Measurements from ENCODE around the gene BEAN1.
"Not testable (repeated sequence)": the region's sequence is repeated elsewhere in the genome, so short reads cannot be mapped to it uniquely, and the experiment has no call there.

The BEAN1 gene

DNA sequence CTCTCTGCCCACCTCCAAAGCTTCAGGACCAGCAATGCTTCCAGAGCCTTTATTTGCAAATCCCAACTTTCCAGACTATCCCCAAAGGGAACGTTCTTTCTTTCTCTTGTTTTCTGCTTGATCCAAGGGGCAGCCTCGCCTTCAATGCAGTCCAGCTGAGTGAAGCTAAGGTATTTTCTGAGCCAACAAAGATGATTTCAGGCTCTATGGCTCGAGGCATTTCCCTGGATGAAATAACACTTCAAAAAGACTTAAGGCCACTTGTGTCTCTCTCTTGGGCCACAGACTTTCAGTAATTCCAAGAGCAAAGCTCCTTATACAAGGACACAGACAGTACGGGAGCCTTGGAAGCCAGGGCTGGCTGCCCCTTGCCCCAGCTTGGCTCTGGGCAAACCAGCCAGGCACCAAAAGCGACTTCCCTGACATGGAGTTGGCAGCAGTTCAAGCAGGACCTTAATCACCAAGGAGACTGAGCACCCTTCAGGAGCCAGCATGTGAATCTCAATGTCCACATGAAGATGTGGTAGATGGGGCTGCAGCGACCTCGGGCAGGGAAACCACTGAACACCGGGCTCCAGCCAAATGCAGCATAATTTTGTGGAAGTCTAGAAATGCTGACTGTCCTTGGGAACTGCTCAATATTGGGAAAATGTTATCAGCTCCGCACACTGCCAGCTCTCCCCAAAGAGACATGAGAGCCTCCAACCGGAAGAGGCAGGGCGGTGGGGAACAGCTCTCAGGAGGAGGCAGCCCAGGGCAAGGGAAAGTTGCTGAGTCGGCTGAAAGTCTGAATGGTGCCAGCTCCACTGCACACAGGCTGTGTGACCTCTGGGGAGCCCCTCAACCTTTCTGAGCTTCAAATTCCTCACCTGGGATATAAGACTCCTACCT lies 83.9 kb downstream of the BEAN1 start:
- no peak for DNase-seq

DNA sequence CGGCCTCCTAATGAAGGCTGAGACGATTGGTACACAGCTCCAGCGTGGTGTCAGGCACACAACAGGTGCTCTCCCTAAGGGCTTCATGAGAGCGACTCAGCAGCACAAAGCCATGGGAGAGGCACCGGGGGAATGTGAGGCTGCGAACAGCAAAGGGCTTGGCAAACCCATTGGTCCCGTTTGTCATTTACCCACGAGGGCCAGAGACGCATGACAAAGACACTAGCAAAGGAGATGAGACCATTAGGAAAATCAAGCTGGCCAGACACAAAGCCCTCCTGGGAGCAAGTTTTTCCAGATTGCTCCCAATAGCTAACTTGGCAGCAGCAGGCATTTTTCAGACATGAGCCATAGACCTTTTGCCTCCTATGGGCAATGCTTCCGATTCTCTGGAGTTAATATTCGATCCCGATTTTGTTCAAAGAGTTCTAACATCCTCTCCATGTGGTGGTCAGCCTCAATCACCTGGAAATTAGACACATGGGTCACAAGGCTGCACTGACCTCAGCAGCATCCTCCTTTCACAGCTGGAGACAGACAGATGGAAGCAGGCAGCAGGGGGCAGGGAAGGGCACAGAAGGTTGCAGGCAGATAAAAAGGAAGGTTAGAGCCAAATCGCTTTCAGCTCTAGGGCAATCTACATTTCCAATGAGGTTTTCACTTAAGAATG lies 84.6 kb downstream of the BEAN1 start:
- no peak for DNase-seq

DNA sequence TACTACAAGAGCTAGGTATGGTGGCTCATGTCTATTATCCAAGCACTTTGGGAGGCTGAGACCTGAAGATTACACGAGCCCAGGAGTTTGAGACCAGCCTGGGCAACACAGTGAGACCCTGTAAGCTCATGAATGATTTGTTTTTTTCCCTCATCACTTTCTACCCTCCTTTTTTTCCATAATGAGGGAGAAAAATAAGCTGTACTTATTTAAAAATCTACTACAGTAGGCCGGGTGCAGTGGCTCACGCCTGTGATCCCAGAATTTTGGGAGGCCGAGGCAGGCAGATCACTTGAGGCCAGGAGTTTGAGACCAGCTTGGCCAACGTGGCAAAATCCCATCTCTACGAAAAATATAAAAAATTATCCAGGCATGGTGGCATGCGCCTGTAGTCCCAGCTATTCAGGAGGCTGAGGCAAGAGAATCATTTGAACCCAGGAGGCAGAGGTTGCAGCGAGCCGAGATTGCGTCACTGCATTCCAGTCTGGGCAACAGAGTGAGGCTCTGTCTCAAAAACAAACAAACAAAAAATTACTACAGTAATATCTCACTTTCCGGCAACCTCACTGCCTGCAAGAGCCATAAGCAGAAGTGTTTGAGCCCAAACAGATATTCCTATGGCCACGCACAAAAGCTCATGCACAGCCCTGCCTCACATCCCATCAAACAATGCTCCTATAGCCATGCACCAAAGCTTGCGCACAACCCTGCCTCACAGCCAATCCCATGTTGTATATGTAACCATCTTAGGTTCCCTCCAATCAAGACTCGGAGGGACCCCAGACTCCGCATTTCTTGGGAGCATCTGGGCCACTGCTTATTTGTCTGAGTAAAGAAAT lies 85.4 kb downstream of the BEAN1 start:
- no peak for DNase-seq

DNA sequence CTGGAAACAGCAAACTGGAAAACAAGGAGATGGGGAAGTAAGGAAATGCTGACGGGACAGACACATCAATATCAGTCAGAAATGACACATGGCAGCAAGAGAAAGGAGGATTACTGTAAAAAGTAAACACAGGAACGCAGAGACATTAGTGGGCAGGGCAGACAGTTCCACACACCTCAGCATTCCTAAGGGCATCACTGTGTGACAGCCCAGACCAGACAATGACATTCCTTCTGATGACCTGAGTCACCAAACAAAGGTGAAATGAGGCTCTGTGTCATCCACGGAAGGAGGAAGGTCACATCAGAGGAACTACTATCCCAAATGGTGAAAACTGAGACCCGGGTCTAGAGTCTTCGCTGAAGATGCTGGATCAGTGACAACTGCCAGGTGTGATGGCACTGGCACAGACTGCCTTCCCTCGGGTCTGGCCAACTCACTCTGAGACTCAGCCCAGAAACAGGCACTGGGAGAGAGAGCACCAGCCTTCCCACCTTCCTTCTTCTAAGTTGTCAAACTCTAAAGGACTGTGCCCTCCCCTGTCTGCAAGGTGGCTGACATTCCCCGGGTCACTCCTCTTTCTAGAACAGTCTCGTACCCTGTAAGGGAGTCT lies 86.1 kb downstream of the BEAN1 start:
- no peak for DNase-seq

DNA sequence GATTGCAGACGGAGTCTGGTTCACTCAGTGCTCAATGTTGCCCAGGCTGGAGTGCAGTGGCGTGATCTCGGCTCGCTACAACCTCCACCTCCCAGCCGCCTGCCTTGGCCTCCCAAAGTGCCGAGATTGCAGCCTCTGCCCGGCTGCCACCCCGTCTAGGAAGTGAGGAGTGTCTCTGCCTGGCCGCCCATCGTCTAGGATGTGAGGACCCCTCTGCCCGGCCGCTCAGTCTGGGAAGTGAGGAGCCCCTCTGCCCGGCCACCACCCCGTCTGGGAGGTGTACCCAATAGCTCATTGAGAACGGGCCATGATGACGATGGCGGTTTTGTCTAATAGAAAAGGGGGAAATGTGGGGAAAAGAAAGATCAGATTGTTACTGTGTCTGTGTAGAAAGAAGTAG lies 87.3 kb downstream of the BEAN1 start:
- not testable (repeated sequence) for DNase-seq

DNA sequence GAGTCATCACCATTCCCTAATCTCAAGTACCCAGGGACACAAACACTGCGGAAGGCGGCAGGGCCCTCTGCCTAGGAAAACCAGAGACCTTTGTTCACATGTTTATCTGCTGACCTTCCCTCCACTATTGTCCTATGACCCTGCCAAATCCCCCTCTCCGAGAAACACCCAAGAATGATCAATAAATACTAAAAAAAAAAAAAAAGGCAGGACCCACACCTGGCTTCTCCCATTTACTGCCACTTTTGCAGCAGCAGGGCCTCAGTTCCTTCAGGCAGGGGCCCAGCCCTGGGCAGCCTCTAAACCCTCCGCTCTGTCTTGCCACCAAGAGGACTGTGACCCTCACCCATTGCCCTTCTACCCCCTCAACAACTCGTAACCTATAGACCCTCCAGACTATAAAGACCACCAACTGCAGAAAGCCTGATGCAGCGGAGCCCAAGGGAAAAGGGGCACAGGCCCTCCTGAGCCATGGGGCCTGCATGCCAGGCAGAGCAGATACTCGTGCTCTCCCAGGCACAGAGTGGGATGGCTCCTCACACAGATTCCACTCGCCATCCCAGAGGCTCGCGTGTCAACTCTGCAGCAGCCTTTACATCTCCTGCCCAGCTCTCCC lies 88.0 kb downstream of the BEAN1 start:
- not testable (repeated sequence) for DNase-seq

DNA sequence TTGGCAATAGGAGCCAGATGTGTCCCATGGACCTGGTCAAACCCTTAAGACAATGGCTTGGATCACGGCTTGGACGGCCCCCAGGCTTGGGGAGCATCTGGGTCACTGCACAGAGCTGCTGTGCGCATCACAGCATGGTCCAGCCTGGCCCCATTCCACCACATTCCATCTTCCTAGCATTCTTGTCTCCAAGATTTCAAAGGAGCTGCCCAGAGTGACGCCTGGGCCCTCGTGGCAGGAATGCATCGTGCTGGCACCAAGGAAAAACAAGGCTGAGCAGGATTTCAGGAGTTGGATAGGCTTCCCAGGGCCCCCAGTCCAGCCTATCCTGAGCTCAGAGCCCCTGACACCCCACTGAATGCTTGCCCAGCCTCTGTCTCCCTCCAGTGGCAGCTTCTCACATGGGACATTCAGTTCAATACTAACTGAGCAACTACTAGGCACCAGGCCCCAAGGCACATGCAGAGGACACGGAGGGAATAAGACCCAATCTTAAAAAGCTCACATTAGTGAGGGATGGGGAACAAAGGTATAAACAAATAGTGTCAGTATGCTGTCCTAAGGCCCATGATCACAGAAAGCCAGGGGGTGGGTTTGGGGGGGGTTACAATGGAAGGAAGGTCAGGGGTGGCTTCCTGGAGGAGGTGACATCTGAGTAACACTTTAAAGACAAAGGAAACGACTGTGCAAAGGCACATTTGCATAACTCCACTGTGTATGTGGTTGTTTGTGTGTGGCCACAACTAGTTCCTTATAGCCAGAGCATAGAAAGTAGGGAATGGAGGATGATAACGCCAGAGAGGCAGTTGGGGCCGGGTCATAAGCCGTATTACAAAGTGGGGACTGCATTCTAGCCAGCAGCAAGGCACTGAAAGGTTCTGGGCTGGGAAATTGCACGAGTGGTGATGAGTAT lies 88.8 kb downstream of the BEAN1 start:
- DNase-seq, result no peak

DNA sequence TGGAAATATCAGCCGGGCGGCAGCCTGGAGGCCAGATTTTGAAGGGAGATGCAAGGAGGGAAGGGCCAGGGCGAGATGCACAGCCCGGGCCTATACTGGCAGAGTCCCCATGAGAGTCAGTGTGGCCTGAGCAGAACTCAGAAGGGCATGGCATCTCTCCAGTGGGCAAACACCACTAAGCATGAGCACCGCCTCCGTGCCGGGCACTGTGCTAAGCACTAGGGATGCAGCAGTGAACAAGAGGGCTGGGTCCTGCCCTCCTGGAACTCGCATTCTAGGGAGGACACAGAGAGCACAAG lies 89.4 kb downstream of the BEAN1 start:
- no peak for DNase-seq

DNA sequence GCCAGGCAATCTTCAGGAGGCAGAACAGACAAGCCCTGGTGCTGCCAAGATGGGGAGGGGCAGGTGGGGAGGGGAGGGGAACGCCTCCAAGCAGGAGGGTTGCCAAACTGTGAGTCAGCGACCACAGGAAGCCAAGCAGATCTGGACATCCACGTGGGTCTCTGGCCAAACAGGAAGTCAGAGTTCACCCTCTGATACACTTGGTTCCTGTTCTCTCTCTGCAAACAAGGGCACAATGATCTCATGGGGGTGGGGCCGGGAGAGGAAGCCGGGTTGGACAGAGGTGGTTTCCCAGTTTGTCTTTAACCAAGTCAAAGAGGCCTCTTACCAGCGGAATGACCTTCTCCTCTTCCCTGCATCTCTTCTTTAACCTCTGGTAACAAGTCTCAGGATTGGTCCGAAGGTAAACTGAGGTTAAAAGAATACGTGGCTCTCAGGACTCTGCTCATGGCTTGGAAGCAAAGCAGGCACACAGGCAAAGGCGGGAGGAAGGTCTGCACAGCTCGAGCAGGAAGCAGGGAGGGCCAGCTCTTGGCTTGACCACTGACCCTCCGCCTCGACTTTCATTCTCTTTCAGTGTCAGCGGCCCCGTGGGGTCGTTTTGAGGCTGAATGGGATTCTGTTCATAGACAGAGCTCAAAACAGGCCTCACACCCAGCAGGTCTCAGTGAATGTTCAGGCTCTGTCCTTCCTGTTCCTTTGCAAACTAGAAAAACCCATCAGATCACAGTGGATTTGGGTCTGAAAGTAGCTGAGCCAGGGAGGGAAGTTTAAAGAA lies 89.9 kb downstream of the BEAN1 start:
- DNase-seq, result no peak

DNA sequence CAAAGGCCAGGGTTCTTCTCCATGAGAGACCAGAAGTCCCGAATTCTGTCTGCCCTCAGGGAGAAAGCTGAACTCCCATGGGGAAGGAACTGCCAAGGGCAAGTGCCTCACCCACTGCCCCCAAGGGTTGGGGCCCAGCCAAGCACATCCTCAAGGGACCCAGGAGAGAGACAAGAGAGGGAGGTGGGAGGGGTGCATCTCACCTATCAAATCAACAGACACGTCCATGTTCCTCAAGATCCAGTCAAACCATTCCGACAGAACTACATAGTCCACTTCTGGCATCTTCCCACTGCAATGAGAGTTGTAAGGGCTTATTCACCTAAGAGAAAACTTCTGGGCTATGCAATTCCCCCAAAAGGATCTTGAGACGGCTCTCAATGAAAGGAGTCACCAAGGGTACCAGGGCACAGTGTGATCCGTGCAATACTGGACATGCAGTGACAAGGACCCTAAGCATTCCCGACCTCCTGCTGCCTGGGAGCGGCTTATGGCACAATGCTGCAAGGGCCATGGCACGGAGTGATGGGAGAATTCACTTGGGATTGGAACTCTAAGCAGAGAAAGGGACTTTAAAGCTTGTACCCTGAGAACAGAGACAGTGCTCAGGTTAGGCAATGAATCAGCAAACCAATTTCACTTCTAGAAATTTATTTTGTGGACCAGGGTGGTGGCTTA lies 90.6 kb downstream of the BEAN1 start:
- DNase-seq, result no peak

DNA sequence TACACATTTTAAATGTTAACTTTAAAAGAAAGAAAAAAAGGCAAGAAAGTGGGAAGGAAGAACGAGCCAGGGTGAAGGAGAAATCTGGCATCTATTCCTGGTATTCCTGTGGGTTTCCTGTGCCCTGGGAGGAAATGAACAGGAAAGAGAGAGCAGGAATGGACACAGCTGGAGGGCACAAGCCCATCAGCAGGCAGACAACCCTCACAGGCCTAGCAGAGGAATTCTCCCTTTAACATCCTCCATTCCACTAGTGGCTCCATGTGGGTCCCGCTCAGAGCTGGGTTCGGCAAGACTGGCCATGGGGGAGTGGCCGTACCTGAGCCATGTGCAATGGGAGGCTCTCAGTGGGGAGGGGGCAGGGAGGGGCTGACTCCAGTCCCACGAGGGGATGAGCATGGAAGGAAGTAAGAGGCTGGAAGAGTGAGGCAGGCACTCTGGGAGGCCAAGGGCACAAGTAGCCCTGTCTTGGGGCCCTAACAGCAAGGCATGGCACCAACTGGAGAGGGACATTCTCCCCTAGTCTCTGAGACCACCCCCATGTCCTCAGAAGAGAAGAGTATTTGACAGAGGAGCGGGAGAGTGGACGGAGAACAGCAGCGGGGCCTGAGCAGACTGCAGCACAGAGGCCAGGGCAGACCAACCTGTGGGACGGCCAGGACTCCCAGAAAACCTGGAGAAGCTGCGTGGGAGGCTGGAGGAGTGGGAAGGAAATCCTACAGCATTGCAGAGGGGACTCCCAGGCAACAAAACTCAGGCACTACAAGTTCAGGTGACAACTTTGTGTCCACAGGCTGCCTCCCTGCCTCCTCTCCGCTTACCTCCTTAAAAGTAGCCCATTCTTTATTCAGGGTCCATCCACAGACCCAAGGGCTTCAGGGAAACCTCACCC lies 92.6 kb downstream of the BEAN1 start:
- no peak for DNase-seq

DNA sequence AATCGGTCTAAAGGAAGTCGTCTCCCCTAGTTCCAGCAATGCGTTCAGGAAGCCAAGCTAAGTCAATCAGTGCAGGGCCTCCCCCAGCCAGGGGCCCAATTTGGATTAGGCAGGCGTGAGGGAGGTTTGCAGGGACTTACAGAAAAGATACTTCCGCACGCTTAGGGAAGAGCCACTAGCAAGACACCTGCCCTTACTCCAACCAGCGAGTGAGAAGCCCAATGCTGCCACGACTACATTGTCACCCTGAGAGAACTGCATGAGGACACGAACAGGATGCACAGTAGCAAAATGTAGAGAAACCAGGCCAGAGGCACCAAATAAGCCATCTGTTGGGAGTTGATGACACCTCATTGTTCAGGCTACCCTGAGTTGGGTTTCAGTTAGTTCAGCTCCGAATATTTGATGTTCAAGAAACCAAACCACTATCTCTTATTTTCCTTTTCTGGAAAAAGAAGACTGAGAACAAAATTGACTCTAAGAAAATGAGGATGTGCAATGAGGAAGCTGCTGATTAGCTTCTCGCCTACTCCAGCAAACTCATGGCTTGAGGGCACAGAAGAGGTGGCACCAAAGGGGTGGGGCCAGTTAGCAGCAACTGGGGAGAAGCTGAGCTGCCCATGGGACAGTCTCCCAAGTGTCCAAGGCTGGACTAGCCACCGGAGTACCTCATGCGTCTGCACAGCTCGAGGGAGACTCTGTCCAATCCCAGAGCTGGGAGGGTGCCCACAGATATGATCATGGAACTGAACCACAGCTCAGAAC lies 93.5 kb downstream of the BEAN1 start:
- no peak for DNase-seq

DNA sequence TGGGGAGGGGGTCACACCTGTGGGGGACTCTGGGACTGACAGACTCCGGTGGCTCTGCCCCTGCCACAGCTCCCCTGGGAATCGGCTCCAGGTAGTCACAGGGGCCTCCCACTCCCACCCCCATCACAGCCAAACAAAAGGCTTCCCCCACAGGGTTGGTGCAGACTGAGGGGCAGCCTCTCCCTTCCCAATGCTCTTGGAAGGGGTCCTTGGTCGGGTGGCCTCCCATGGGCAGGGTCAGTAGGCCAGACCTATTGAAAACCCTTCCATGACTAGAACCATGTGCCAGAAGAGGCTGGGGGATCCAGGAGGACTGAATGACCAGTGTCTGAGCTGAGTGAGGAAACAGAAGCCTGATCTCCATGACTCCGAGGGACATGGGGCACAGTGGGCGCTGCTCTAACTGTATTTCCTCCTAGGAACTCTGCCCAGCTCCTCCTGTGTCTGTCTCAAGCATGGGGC lies 94.2 kb downstream of the BEAN1 start:
- no peak for DNase-seq

DNA sequence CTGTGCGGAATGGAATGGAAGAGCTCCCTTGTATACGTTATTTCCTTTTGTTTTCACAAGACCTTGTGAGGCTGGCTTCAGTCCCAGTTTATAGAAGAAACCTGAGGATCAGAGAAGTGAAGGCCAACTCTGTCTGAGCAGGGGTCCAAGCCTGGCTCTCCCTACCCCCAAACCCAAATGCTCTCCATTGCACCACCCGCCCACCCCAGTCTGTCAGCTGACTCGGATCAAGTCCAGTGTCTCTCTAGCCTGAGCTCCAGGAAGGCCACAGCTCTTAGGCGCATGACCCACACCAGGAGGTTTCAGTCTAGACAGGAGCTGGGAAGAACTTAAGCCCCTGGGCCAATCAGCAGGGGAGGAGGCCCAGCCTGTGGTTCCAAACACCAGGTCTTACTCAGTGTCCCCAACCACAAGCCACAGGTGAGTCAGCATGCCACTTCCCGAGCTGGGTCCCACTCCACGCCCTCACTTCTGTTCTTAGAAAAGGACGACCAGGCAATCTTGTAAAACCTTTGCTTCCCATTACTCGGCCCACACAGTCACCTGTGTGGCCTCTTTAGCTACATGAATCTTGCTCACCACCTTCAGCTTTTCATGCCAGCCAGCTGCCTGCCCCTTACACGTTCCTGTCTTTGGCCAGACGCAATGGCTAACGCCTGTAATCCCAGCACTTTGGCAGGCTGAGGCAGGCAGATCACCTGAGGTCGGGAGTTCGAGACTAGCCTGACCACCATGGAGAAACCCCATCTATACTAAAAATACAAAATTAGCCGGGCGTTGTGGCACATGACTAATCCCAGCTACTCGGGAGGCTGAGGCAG lies 95.1 kb downstream of the BEAN1 start:
- no peak for DNase-seq

DNA sequence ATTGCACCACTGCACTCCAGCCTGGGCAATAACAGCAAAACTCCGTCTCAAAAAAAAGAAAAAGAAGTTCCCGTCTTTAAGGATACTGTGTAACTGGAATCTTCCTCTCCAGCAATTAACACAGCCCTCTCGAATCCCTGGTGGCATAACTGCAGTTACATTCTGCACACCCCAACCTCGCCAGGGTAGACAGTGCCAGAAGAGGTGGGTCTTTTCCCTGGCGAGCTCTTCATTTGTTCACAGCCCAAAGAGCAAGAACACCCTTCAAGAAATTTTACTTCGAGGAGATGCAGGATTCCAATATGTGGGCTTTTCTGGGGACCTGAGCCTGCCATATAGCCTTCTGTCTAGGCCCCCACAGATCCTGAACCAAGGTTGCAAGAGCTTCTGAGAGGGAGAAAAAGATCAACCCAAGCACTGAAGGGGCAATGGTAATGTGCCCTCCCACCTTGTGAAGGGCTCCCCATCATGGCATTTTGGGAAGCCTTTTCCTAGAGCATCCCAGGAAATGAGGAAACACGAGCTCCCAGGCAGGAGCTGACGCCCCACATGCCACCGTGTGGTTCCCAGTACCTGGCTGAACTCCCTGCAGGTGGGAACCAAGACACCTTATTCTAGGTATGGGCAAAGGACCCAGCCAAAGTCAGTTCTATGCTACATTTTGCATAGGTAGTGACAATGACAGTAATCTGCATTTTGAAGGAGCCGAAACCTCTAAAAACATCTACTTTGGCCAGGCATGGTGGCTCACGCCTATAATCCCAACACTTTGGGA lies 95.9 kb downstream of the BEAN1 start:
- DNase-seq, result no peak

DNA sequence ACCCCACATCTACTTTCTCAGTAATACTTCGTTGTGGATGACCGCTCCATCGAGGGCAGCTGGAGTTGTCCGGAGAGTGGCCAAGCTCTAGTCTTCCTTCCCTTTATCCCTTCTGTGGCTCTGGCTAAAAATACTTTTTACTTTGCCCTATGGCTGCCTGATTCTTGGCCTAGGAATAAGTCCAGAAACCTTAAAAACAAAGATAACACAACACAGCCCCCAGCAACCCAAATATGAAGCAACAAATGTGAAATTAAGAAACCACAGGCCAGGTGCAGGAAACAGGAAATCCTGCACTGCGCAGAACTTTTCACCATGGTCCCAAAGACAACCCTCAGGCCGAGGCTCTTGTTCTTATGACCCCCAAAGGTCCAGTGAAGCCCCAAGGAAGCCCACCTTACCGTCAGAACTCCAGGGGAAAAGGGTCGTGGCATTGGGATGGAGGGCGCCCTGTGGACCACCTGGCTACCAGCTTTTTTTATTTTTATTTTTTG lies 96.8 kb downstream of the BEAN1 start:
- no peak for DNase-seq
